ENCODE measurements around the gene YPEL2. TPM values are rescaled to one million over a fixed set of nuclear protein-coding genes. Genes with fewer than 3 reads are reported as not detected.

Gene YPEL2
- total RNA-seq, 1 experiment from 2014 or later: 1.1 TPM

DNA sequence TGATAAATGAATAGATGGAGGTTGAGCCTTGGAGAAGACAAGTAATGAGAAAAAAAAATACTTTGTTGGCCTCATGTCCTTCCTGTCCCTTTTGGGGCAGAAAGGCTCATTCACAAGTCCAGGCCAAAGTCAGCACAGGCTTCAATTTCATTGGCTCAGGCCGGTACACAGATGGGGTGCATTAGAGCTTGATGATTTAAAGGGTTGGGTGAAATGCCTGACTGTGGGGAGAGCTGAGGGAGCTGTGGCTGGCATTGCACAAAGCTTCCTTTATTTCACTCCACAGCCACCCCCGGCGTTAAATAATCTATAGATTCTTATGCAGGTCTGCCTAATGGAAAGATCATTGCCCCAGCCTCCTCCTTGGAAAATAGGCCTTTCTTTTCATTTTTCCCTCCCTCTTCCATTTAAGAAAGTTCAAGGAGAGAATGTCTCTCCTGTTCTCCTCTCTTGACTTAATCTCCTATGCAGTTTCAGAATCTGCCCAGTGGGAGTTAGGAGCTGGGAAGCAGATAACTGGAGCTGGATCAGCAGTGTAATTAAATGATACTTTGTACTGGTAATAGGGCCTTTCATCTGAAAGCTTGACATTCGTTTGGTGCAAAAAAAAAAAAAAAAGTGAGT, 24.4 kb downstream of the YPEL2 start:
- BruUV-seq (replicated peaks): no TSS peak
- POLR2A ChIA-PET: no interaction called here
- ATAC-seq: no peak
- no peaks in the 10 kb centered on the region for H3K9me3 ChIP-seq (ENCODE audit: control insufficient read depth, insufficient read depth, low read depth, low read length)
- no peaks in the 10 kb centered on the region for H3K36me3 ChIP-seq (ENCODE audit: control insufficient read depth, insufficient read depth, low read length)
- TF ChIP-seq SIN3A (IDR thresholded peaks at IDR 0.05; ENCODE audit: borderline replicate concordance, insufficient read depth, low read depth, low read length) (no peak), POLR2AphosphoS5 (IDR thresholded peaks at IDR 0.05; ENCODE audit: low read depth, low read length) (no peak), TCF7L2 (IDR thresholded peaks at IDR 0.05; ENCODE audit: low read depth, low read length) (no peak)
- TF ChIP-seq, protein P1, sequence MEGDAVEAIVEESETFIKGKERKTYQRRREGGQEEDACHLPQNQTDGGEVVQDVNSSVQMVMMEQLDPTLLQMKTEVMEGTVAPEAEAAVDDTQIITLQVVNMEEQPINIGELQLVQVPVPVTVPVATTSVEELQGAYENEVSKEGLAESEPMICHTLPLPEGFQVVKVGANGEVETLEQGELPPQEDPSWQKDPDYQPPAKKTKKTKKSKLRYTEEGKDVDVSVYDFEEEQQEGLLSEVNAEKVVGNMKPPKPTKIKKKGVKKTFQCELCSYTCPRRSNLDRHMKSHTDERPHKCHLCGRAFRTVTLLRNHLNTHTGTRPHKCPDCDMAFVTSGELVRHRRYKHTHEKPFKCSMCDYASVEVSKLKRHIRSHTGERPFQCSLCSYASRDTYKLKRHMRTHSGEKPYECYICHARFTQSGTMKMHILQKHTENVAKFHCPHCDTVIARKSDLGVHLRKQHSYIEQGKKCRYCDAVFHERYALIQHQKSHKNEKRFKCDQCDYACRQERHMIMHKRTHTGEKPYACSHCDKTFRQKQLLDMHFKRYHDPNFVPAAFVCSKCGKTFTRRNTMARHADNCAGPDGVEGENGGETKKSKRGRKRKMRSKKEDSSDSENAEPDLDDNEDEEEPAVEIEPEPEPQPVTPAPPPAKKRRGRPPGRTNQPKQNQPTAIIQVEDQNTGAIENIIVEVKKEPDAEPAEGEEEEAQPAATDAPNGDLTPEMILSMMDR (IDR thresholded peaks at IDR 0.05): no peak
- TF ChIP-seq, protein P2, sequence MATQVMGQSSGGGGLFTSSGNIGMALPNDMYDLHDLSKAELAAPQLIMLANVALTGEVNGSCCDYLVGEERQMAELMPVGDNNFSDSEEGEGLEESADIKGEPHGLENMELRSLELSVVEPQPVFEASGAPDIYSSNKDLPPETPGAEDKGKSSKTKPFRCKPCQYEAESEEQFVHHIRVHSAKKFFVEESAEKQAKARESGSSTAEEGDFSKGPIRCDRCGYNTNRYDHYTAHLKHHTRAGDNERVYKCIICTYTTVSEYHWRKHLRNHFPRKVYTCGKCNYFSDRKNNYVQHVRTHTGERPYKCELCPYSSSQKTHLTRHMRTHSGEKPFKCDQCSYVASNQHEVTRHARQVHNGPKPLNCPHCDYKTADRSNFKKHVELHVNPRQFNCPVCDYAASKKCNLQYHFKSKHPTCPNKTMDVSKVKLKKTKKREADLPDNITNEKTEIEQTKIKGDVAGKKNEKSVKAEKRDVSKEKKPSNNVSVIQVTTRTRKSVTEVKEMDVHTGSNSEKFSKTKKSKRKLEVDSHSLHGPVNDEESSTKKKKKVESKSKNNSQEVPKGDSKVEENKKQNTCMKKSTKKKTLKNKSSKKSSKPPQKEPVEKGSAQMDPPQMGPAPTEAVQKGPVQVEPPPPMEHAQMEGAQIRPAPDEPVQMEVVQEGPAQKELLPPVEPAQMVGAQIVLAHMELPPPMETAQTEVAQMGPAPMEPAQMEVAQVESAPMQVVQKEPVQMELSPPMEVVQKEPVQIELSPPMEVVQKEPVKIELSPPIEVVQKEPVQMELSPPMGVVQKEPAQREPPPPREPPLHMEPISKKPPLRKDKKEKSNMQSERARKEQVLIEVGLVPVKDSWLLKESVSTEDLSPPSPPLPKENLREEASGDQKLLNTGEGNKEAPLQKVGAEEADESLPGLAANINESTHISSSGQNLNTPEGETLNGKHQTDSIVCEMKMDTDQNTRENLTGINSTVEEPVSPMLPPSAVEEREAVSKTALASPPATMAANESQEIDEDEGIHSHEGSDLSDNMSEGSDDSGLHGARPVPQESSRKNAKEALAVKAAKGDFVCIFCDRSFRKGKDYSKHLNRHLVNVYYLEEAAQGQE (IDR thresholded peaks at IDR 0.05; ENCODE audit: insufficient read depth in 1 of 2, low read depth in 2 of 2, low read length in 1 of 2): no peak
- no peak overlapping the region for H3K27ac ChIP-seq (ENCODE audit: low read length)
- CTCF ChIA-PET: no interaction called here
- intact Hi-C loops (cut with micrococcal nuclease; ENCODE audit: unreplicated experiment) (no loop called here), in situ Hi-C loops (cut with HindIII; ENCODE audit: low pct_unique_long_range_greater_than_20kb, low sequenced_read_pairs) (no loop called here)
- H3K4me1 ChIP-seq (ENCODE audit: control insufficient read depth, insufficient read depth, low read length): no peaks in the 10 kb centered on the region
- no peak overlapping the region for H3K4me3 ChIP-seq (ENCODE audit: low read depth in 2 of 2, low read length in 2 of 2)
- H3K27me3 ChIP-seq (ENCODE audit: control insufficient read depth, insufficient read depth, low read length): no peaks in the 10 kb centered on the region
- no peak for DNase-seq (ENCODE audit: low read depth, low spot score)

DNA sequence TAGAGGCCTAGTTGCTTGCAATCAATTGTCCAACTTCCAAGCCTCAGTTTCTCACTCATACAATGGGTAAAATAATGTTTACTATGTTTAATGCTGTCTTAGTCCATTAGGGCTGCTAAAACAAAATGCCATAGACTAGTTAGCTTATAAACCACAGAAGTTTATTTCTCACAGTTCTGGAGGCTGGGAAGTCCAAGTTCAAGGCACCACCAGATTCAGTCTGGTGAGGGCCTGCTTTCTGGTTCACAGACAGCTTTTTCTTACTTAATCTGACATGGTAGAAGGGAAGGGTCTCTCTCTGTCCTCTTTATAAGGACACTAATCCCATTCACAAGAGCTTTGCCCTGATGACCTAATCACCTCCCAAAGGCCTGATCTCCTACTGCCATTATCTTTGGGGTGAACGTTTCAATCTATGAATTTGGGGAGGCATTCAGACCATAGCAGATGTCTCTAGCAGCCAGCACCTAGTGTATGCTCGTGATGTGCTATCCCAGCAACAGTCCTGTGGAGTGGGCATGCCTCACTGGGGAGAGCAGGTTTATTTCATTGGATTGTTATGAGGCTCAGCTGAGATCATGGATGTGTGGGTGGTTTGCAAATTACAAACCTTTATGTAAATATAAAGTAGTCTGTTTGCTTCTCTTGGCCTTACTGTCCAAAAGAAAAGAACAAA, 25.2 kb downstream of the YPEL2 start:
- intact Hi-C loops (cut with micrococcal nuclease; ENCODE audit: unreplicated experiment): no loop called here
- in situ Hi-C loops (cut with HindIII; ENCODE audit: low pct_unique_long_range_greater_than_20kb, low sequenced_read_pairs): no loop called here
- Histone ChIP-seq H3K36me3 (ENCODE audit: control insufficient read depth, insufficient read depth, low read length) (no peaks in the 10 kb centered on the region), H3K27ac (ENCODE audit: low read length) (no peak overlapping the region), H3K4me3 (ENCODE audit: low read depth in 2 of 2, low read length in 2 of 2) (no peak overlapping the region), H3K9me3 (ENCODE audit: control insufficient read depth, insufficient read depth, low read depth, low read length) (no peaks in the 10 kb centered on the region), H3K4me1 (ENCODE audit: control insufficient read depth, insufficient read depth, low read length) (no peaks in the 10 kb centered on the region), H3K27me3 (ENCODE audit: control insufficient read depth, insufficient read depth, low read length) (no peaks in the 10 kb centered on the region)
- ATAC-seq: no peak
- BruUV-seq (replicated peaks): no TSS peak
- ChIA-PET POLR2A (no interaction called here), CTCF (no interaction called here)
- no peak for DNase-seq (ENCODE audit: low read depth, low spot score)
- TF ChIP-seq, protein P1 (IDR thresholded peaks at IDR 0.05): no peak
- TF ChIP-seq TCF7L2 (IDR thresholded peaks at IDR 0.05; ENCODE audit: low read depth, low read length) (no peak), POLR2AphosphoS5 (IDR thresholded peaks at IDR 0.05; ENCODE audit: low read depth, low read length) (no peak), SIN3A (IDR thresholded peaks at IDR 0.05; ENCODE audit: borderline replicate concordance, insufficient read depth, low read depth, low read length) (no peak)

All from Panc1 (cell line).